GM21360 (cell line): Measurements from ENCODE around the gene TEX30.

Experiments
- ATAC-seq: cut with Tn5 transposase; IDR thresholded peaks from one replicate; pipeline ENCODE4 v1.9.1; 2021; ENCODE audit warnings: mild to moderate bottlenecking, moderate library complexity; ENCODE audit not compliant: unreplicated experiment

The TEX30 gene

DNA sequence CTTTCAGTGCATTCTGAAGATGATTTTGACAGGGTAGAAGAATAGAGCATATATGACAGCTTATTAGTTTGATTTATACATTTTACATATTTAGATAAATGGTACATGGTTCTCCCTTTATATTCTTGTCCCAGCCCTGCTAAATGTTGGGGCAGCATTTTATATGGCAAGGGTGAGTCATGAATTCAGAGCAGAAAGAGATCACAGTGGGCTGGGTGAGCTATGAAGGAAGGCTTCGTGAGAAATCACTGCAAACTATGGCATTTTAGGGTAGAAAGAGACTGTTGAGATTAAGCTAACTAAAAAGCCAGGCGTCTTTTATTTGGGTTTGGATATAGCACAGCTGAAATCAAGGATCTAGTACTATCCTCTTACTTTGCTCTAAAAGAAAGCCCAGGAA, 54.8 kb downstream of the TEX30 start:
- no peak for ATAC-seq
